D341Med (cell line): ENCODE measurements around the gene POU2F1.

ENCODE experiments used
- DNase-seq: peaks from one replicate; pipeline ENCODE4 v3.0.0; 2012; ENCODE audit warnings: low spot score

The POU2F1 gene

DNA sequence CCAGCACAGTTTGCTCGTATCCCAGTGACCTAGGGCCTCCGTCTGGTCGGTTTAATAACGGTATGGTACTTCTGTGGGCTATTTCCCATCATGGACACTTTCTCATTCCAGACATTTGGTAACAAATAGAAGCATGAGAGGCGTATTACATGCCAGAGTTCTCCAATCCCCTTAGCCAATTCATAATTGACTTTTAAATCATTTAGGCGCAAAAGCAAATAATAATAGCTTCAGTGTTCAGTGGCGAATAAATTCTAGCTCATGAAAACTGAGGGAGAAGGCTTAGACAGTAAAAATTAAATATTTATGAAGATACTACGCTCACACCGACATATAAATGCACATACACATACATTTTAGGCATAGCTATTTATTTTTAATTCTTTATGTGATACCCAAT is 247.1 kb downstream of the POU2F1 start:
- DNase-seq, result no peak

DNA sequence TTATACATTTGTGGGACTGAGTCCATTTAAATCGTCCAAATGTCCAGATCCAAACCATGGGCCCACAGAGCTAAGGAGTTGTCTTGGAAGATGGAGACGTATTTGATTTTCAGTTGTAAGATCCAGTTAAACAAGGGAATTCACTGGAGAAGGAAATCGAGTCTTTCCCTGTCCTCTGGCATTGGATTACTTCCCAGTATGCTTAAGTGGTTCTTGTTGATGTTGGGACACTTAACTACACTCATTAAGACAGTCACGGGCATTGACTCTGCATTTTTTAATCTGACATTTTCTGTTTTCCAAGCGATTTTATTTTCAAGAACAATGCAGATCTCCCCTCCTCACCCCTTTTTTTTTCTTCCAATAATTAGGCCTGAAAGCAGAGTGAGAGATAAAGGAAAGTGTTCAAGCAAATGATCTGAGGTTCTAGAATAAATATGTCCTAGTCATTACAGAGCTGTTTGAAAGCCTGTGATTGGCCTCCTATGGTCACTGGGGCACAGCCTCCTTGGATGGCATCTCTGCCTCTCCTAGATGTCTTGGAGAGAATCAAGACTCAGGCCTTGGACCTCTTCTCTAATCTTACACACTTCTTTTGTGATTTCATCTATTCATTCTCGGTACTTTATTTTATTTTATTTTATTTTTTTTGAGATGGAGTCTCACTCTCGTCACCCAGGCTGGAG is 248.7 kb downstream of the POU2F1 start:
- peak; percentile 11 for DNase-seq

DNA sequence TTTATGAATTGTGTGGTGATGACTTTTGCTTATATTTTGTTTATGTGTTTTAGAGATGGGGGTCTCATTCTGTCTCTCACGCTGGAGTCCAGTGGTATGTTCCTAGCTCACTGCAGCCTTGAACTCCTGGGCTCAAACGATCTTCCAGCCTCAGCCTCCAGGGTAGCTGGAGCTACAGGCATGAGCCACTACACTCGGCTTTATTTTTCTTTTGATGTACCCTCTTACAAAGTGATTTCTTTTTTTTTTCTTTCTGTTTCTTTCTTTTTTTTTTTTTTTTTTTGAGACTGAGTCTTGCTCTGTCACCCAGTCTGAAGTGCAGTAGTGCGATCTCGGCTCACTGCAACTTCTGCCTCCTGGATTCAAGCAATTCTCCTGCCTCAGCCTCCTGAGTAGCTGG is 250.9 kb downstream of the POU2F1 start:
- no peak for DNase-seq

DNA sequence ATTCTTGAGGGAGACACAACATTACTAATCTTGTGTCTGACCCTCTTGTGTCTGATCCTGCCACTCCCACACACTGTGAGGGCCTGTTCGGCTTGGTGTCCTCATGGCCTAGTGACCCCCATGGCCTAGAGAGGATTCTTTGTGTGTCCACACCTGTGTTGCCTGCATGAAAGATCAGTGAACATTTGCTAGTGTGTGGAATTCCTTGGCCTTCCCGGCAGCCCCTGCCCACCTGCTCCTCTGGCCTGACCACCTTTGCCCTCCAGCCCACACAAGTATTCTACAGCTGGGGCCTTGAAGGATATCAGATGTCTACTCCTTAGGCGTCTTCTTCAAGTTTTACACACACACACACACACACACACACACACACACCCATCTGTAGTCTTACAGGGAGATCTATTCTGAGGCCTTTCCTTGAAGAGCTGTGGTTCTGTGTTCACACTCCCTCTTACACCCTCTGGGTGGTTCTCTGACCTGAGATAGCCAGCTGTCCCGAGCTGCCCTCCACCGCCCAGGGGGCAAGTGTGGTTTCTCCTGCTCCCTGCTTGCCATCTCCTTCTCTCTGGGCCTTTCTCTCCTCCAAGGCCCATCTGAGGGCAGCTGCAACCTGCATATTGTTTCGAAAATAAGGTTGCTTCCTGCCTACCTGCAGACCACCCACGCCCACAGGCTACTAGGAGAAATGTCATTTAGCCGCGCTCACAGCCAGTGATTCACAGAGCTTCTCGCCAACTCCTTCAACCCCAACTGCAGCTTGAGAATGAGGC is 252.3 kb downstream of the POU2F1 start:
- no peak for DNase-seq

DNA sequence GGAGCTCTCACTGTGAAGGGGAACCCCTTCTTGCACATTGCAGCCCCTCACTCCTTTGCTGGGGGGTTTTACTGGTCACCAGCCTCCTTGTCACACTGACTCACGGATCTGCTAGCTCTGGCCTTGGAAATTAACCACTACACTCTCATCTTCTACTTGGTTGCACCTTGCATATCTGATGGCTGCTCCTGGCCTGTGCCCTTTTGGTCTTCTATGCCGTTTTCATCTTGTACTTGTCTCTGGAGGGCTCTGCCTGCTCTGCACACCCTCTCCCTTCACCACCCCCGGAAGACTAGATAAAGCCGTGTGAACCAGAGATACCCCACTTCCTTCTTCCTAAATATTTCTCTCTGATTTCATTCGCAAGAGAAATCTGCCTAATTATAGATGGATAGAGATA is 253.1 kb downstream of the POU2F1 start:
- peak; percentile 18 for DNase-seq

DNA sequence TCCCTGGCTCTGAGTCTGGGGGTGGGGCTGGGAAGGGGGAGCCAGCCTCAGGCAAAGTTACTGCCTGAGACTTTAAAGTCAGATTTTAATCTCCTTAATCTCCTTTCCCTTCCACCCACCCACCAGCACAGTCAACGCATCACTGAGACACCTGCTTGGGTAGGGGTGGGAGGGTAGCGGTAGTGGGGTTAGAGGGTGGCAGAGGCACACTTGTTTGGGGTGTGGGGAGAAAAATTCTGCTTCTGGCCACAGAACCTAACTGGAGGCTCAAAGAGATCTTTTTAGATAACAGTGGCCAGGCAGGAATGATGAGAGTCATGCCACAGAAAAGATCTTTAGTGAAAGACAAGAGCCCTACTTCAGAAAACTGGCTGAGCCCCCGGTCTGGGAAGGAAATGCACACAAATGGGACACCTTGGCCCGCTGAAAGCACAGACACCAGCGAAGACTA is 253.5 kb downstream of the POU2F1 start:
- no peak for DNase-seq

DNA sequence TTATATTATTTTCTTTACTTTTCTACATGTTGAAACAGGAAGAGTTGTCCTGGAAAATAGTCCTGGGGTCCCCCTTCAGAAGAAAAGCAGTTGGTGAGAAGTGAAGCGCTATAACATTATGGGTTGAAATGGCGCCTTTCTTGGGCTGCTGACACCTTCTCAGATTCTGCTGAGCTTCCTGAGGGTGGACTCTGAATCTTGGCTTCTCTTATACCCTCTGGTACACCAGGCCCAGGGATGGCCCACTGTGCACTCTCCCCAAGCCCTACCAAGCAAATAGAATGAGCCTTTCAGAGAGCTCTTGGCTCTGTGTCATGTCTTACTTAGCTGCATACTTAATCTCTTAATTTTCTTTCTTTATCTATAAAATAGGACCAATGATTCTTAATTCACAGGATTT is 255.4 kb downstream of the POU2F1 start:
- DNase-seq, result no peak
